Measurements from ENCODE around the gene PSD4. TPM values are rescaled to one million over a fixed set of nuclear protein-coding genes. Genes with fewer than 3 reads are reported as not detected.

Gene PSD4
- 20.5 TPM for total RNA-seq

DNA sequence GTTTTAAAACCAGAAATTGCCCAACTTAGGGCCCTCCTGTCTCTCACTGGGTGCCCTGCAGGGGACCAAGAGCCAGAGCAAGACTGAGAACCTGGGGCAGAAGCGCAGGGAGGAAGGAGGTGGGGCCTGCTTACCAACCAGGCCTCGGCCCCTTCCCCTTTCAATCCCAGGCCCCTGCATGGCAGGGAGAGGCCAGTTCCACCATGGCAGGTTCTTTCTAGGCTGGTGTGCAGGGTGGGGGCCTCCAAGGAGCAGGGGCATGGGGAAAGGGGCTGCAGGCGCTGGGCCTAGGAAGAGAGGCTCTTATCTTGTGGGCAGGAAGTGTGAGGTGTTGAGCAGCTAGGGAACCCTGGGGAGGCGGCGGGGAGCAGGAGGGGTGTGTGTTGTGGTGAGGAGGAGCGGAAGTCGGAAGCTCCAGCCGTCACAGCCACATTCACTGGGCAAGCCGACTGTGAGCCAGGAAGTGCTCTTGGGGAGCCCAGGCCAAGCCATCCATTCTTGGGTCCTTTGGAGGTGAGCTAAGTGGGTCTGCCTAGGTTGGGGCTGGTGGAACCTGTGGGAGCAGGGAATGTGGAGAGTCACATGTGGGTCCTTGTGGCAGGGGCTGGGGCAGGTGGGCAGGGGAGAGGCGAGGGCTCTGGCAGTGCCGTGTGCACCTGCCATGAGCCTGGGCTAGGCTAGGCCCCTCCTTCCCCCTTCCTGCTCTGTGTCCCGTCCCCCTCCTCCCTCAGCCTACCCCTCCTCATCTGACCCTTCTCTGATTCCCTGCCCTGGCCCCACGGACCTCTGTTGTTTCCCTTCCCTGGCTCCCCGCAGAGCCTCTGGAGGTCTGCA lies at the start of gene PSD4:
PSD4 (plus strand) TSS at position 430 of the 834 bp plus-strand sequence. CDS start 8,486 bp downstream, outside the sequence.

GRCh38 chr2:113126845-113127645 lies 46.7 kb upstream of the PSD4 start, which contains the start of gene IL1RN:
IL1RN (plus strand) TSS chr2:113127598; CDS start chr2:113127625, 27 bp downstream.

Other genes with a start within 250 kb of the PSD4 start
- gene IL36G, start 196.0 kb upstream of the PSD4 start, total RNA-seq, result not detected
- not detected for gene IL36A, start 168.5 kb upstream of the PSD4 start, total RNA-seq
- not detected for gene IL36B, start 121.1 kb upstream of the PSD4 start, total RNA-seq
- gene IL36RN, start 114.8 kb upstream of the PSD4 start, total RNA-seq, result 0.22 TPM
- gene IL1F10, start 106.0 kb upstream of the PSD4 start, total RNA-seq, result not detected
- gene IL1RN, start 46.4 kb upstream of the PSD4 start, total RNA-seq, result 10.3 TPM
- 3.7 TPM for gene PAX8, start 105.0 kb downstream of the PSD4 start, total RNA-seq

All from camera-type eye (tissue), 1 donor.